ENCODE measurements around the gene HLF. TPM values are rescaled to one million over a fixed set of nuclear protein-coding genes. Genes with fewer than 3 reads are reported as not detected.

The HLF gene
- total RNA-seq, 1 donor from 2014 or later, result 0.32 TPM

- Mint-ChIP-seq H3K27me3 (ENCODE audit: unreplicated experiment) (no peaks in the 10 kb centered on the region), H3K27ac (ENCODE audit: unreplicated experiment) (no peak overlapping the region), H3K36me3 (ENCODE audit: unreplicated experiment) (no peaks in the 10 kb centered on the region), H3K4me3 (ENCODE audit: unreplicated experiment) (no peak overlapping the region), H3K4me1 (ENCODE audit: low read depth, unreplicated experiment) (no peaks in the 10 kb centered on the region), H3K9me3 (ENCODE audit: unreplicated experiment) (peaks cover 1% of the 10 kb centered on the region)
- no peak for TF ChIP-seq CTCF (IDR thresholded peaks at IDR 0.05; ENCODE audit: partially characterized antibody, unreplicated experiment)
- DNase-seq, result no peak
Measured at GRCh38 chr17:55289978-55290377, 25.2 kb downstream of the HLF start.

GRCh38 chr17:55290492-55291113, 25.8 kb downstream of the HLF start:
- no peak for TF ChIP-seq CTCF (IDR thresholded peaks at IDR 0.05; ENCODE audit: partially characterized antibody, unreplicated experiment)
- no peak overlapping the region for H3K27ac Mint-ChIP-seq (ENCODE audit: unreplicated experiment)
- H3K9me3 Mint-ChIP-seq (ENCODE audit: unreplicated experiment), result peaks cover 1% of the 10 kb centered on the region
- no peaks in the 10 kb centered on the region for H3K4me1 Mint-ChIP-seq (ENCODE audit: low read depth, unreplicated experiment)
- H3K4me3 Mint-ChIP-seq (ENCODE audit: unreplicated experiment), result no peak overlapping the region
- no peak for DNase-seq
- H3K36me3 Mint-ChIP-seq (ENCODE audit: unreplicated experiment), result no peaks in the 10 kb centered on the region
- H3K27me3 Mint-ChIP-seq (ENCODE audit: unreplicated experiment), result no peaks in the 10 kb centered on the region

GRCh38 chr17:55291114-55291507, 26.4 kb downstream of the HLF start:
- Mint-ChIP-seq H3K27me3 (ENCODE audit: unreplicated experiment) (no peaks in the 10 kb centered on the region), H3K27ac (ENCODE audit: unreplicated experiment) (no peak overlapping the region), H3K36me3 (ENCODE audit: unreplicated experiment) (no peaks in the 10 kb centered on the region), H3K4me3 (ENCODE audit: unreplicated experiment) (no peak overlapping the region), H3K4me1 (ENCODE audit: low read depth, unreplicated experiment) (no peaks in the 10 kb centered on the region), H3K9me3 (ENCODE audit: unreplicated experiment) (peaks cover 1% of the 10 kb centered on the region)
- DNase-seq, result no peak
- TF ChIP-seq CTCF (IDR thresholded peaks at IDR 0.05; ENCODE audit: partially characterized antibody, unreplicated experiment), result no peak

- Mint-ChIP-seq H3K4me3 (ENCODE audit: unreplicated experiment) (no peak overlapping the region), H3K27me3 (ENCODE audit: unreplicated experiment) (no peaks in the 10 kb centered on the region), H3K36me3 (ENCODE audit: unreplicated experiment) (no peaks in the 10 kb centered on the region), H3K4me1 (ENCODE audit: low read depth, unreplicated experiment) (no peaks in the 10 kb centered on the region), H3K27ac (ENCODE audit: unreplicated experiment) (no peak overlapping the region), H3K9me3 (ENCODE audit: unreplicated experiment) (peaks cover 1% of the 10 kb centered on the region)
- DNase-seq, result no peak
- TF ChIP-seq CTCF (IDR thresholded peaks at IDR 0.05; ENCODE audit: partially characterized antibody, unreplicated experiment), result no peak
Measured at GRCh38 chr17:55292094-55292493, 27.3 kb downstream of the HLF start.

GRCh38 chr17:55294042-55294751, 29.4 kb downstream of the HLF start:
- Mint-ChIP-seq H3K27me3 (ENCODE audit: unreplicated experiment) (no peaks in the 10 kb centered on the region), H3K9me3 (ENCODE audit: unreplicated experiment) (peaks cover 1% of the 10 kb centered on the region), H3K36me3 (ENCODE audit: unreplicated experiment) (no peaks in the 10 kb centered on the region), H3K4me3 (ENCODE audit: unreplicated experiment) (no peak overlapping the region), H3K4me1 (ENCODE audit: low read depth, unreplicated experiment) (no peaks in the 10 kb centered on the region), H3K27ac (ENCODE audit: unreplicated experiment) (no peak overlapping the region)
- TF ChIP-seq CTCF (IDR thresholded peaks at IDR 0.05; ENCODE audit: partially characterized antibody, unreplicated experiment), result no peak
- DNase-seq, result no peak

Data from glutamatergic neuron (in vitro differentiated cells).